ENCODE data around the gene RUNX1.

DNA sequence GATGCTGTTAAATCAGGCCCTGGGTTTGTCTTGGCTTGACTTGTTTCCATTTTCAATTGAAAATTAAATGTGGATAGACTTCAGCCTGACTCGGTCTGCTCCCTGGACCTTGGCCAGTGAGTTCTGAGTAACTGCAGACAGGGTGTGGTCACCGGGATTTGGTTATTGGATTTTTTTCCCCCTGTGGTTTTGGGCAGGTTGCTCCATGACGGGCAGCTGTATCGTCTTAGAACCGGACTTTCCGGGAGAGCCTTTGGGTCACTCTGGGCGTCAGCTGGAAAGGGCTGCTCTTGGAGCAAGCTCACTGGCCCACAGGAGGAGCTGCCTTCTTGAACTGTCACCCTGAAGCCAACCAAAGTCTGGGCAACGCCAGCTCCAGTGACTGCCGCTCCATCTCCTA lies 305.3 kb downstream of the RUNX1 start:
- TF ChIP-seq, protein P1, sequence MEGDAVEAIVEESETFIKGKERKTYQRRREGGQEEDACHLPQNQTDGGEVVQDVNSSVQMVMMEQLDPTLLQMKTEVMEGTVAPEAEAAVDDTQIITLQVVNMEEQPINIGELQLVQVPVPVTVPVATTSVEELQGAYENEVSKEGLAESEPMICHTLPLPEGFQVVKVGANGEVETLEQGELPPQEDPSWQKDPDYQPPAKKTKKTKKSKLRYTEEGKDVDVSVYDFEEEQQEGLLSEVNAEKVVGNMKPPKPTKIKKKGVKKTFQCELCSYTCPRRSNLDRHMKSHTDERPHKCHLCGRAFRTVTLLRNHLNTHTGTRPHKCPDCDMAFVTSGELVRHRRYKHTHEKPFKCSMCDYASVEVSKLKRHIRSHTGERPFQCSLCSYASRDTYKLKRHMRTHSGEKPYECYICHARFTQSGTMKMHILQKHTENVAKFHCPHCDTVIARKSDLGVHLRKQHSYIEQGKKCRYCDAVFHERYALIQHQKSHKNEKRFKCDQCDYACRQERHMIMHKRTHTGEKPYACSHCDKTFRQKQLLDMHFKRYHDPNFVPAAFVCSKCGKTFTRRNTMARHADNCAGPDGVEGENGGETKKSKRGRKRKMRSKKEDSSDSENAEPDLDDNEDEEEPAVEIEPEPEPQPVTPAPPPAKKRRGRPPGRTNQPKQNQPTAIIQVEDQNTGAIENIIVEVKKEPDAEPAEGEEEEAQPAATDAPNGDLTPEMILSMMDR (IDR thresholded peaks at IDR 0.05), result no peak
- TF ChIP-seq ZFX (IDR thresholded peaks at IDR 0.05; ENCODE audit: borderline replicate concordance), result no peak

All from 22Rv1 (cell line).